B cell (primary cell): ENCODE results near the gene TMEM232.

ENCODE experiments used
- CTCF ChIP-seq: fragments of 200-600 bp; IDR thresholded peaks from one replicate; pipeline ENCODE4 v1.8.0; 2022; ENCODE audit warnings: antibody characterized with exemption, mild to moderate bottlenecking
- EZH2 ChIP-seq: IDR thresholded peaks from 2 replicates; pipeline ENCODE4 v1.6.1; 2012; ENCODE audit warnings: borderline replicate concordance, low read depth, mild to moderate bottlenecking, moderate library complexity, low read length; ENCODE audit not compliant: insufficient read depth, poor library complexity, severe bottlenecking

GRCh38 chr5:110734101-110734500, 7.6 kb upstream of the TMEM232 start:
- TF ChIP-seq CTCF (no peak), EZH2 (no peak)
